ENCODE measurements around the gene SLC51B. TPM values are rescaled to one million over a fixed set of nuclear protein-coding genes. Genes with fewer than 3 reads are reported as not detected.
A peak's percentile ranks its signal among the peaks of the same experiment; 100 is the strongest.

Gene SLC51B
- total RNA-seq, 1 donor from 2014 or later: not detected

- Mint-ChIP-seq H3K27me3 (ENCODE audit: unreplicated experiment) (peaks cover 18% of the 10 kb centered on the region), H3K27ac (ENCODE audit: unreplicated experiment) (no peak overlapping the region), H3K9me3 (ENCODE audit: unreplicated experiment) (peaks cover 23% of the 10 kb centered on the region), H3K4me3 (ENCODE audit: unreplicated experiment) (no peak overlapping the region), H3K36me3 (ENCODE audit: unreplicated experiment) (peaks cover 6% of the 10 kb centered on the region), H3K4me1 (ENCODE audit: low read depth, unreplicated experiment) (peaks cover 41% of the 10 kb centered on the region)
- DNase-seq: no peak
- TF ChIP-seq CTCF (IDR thresholded peaks at IDR 0.05; ENCODE audit: partially characterized antibody, unreplicated experiment): no peak
Measured at GRCh38 chr15:65048241-65048640, 3.1 kb downstream of the SLC51B start.

GRCh38 chr15:65049418-65049840 is 4.2 kb downstream of the SLC51B start:
- peak overlapping the region; percentile 71 for H3K4me3 Mint-ChIP-seq (ENCODE audit: unreplicated experiment)

GRCh38 chr15:65050270-65050669 is 5.1 kb downstream of the SLC51B start:
- Mint-ChIP-seq H3K27ac (ENCODE audit: unreplicated experiment) (peak overlapping the region; percentile 26), H3K9me3 (ENCODE audit: unreplicated experiment) (peaks cover 17% of the 10 kb centered on the region), H3K4me1 (ENCODE audit: low read depth, unreplicated experiment) (peaks cover 36% of the 10 kb centered on the region), H3K27me3 (ENCODE audit: unreplicated experiment) (peaks cover 12% of the 10 kb centered on the region), H3K4me3 (ENCODE audit: unreplicated experiment) (peak overlapping the region; percentile 53), H3K36me3 (ENCODE audit: unreplicated experiment) (peaks cover 3% of the 10 kb centered on the region)
- no peak for TF ChIP-seq CTCF (IDR thresholded peaks at IDR 0.05; ENCODE audit: partially characterized antibody, unreplicated experiment)
- no peak for DNase-seq

More at GRCh38 chr15:65049418-65049840, 4.2 kb downstream of the SLC51B start:
- Mint-ChIP-seq H3K4me1 (ENCODE audit: low read depth, unreplicated experiment) (peaks cover 42% of the 10 kb centered on the region), H3K27ac (ENCODE audit: unreplicated experiment) (no peak overlapping the region), H3K27me3 (ENCODE audit: unreplicated experiment) (peaks cover 18% of the 10 kb centered on the region), H3K9me3 (ENCODE audit: unreplicated experiment) (peaks cover 23% of the 10 kb centered on the region), H3K36me3 (ENCODE audit: unreplicated experiment) (peaks cover 6% of the 10 kb centered on the region)
- no peak for TF ChIP-seq CTCF (IDR thresholded peaks at IDR 0.05; ENCODE audit: partially characterized antibody, unreplicated experiment)
- peak; percentile 97 for DNase-seq

GRCh38 chr15:65051266-65051665 is 6.1 kb downstream of the SLC51B start:
- H3K9me3 Mint-ChIP-seq (ENCODE audit: unreplicated experiment): peaks cover 11% of the 10 kb centered on the region
- peaks cover 33% of the 10 kb centered on the region for H3K4me1 Mint-ChIP-seq (ENCODE audit: low read depth, unreplicated experiment)
- peaks cover 12% of the 10 kb centered on the region for H3K27me3 Mint-ChIP-seq (ENCODE audit: unreplicated experiment)

More at GRCh38 chr15:65051266-65051665, 6.1 kb downstream of the SLC51B start:
- Mint-ChIP-seq H3K36me3 (ENCODE audit: unreplicated experiment) (no peaks in the 10 kb centered on the region), H3K4me3 (ENCODE audit: unreplicated experiment) (no peak overlapping the region), H3K27ac (ENCODE audit: unreplicated experiment) (no peak overlapping the region)
- DNase-seq: no peak
- no peak for TF ChIP-seq CTCF (IDR thresholded peaks at IDR 0.05; ENCODE audit: partially characterized antibody, unreplicated experiment)
